GM12891 (cell line): ENCODE measurements around the gene ZNF83.

ENCODE experiments used
- POLR2A ChIP-seq: IDR thresholded peaks from 2 replicates; pipeline ENCODE4 v1.6.1; 2011; ENCODE audit warnings: low read depth, low read length, control low read depth
- POLR2AphosphoS5 ChIP-seq: IDR thresholded peaks from 2 replicates; pipeline ENCODE4 v1.6.1; 2011; ENCODE audit warnings: low read depth, low read length, control low read depth
- TAF1 ChIP-seq: IDR thresholded peaks from 2 replicates; pipeline ENCODE4 v1.6.1; 2011; ENCODE audit warnings: low read depth, low read length, control low read depth

- no peak for TF ChIP-seq POLR2AphosphoS5
- no peak for TF ChIP-seq POLR2A
- TF ChIP-seq TAF1: no peak
Measured at GRCh38 chr19:52602941-52603340, 35.2 kb downstream of the ZNF83 start.
